ENCODE measurements around the gene TBCCD1. TPM values are rescaled to one million over a fixed set of nuclear protein-coding genes. Genes with fewer than 3 reads are reported as not detected.

TBCCD1 gene
- total RNA-seq, 1 experiment from 2014 or later, result 38.7 TPM

Other genes starting within 250 kb of the TBCCD1 start
- gene DGKG, start 205.1 kb downstream of the TBCCD1 start, total RNA-seq (2014; rRNA removed; shearing (Covaris generic); ENCODE audit: low replicate concordance), result 0.04 and 0.14 TPM in 2 replicates
- 12.2 and 18.4 TPM in 2 replicates for gene CRYGS, start 23.0 kb downstream of the TBCCD1 start, total RNA-seq (2014; rRNA removed; shearing (Covaris generic); ENCODE audit: low replicate concordance)
- gene DNAJB11, start 3.4 kb upstream of the TBCCD1 start, total RNA-seq (2014; rRNA removed; shearing (Covaris generic); ENCODE audit: low replicate concordance), result 103 and 127 TPM in 2 replicates
- not detected in 2 replicates for gene AHSG, start 45.7 kb upstream of the TBCCD1 start, total RNA-seq (2014; rRNA removed; shearing (Covaris generic); ENCODE audit: low replicate concordance)
- not detected in 2 replicates for gene FETUB, start 73.1 kb upstream of the TBCCD1 start, total RNA-seq (2014; rRNA removed; shearing (Covaris generic); ENCODE audit: low replicate concordance)
- not detected in 2 replicates for gene HRG, start 98.7 kb upstream of the TBCCD1 start, total RNA-seq (2014; rRNA removed; shearing (Covaris generic); ENCODE audit: low replicate concordance)
- not detected in 2 replicates for gene KNG1, start 150.0 kb upstream of the TBCCD1 start, total RNA-seq (2014; rRNA removed; shearing (Covaris generic); ENCODE audit: low replicate concordance)
- gene EIF4A2, start 216.2 kb upstream of the TBCCD1 start, total RNA-seq (2014; rRNA removed; shearing (Covaris generic); ENCODE audit: low replicate concordance), result 541 and 657 TPM in 2 replicates
- gene RFC4, start 239.1 kb upstream of the TBCCD1 start, total RNA-seq (2014; rRNA removed; shearing (Covaris generic); ENCODE audit: low replicate concordance), result 59.7 and 80.7 TPM in 2 replicates